Measurements from ENCODE around the gene GRK6. TPM values are rescaled to one million over a fixed set of nuclear protein-coding genes. Genes with fewer than 3 reads are reported as not detected.
A peak's percentile ranks its signal among the peaks of the same experiment; 100 is the strongest.

GRK6 gene
- total RNA-seq, 2 donors from 2014 or later = 27.3 to 33.3 TPM

DNA sequence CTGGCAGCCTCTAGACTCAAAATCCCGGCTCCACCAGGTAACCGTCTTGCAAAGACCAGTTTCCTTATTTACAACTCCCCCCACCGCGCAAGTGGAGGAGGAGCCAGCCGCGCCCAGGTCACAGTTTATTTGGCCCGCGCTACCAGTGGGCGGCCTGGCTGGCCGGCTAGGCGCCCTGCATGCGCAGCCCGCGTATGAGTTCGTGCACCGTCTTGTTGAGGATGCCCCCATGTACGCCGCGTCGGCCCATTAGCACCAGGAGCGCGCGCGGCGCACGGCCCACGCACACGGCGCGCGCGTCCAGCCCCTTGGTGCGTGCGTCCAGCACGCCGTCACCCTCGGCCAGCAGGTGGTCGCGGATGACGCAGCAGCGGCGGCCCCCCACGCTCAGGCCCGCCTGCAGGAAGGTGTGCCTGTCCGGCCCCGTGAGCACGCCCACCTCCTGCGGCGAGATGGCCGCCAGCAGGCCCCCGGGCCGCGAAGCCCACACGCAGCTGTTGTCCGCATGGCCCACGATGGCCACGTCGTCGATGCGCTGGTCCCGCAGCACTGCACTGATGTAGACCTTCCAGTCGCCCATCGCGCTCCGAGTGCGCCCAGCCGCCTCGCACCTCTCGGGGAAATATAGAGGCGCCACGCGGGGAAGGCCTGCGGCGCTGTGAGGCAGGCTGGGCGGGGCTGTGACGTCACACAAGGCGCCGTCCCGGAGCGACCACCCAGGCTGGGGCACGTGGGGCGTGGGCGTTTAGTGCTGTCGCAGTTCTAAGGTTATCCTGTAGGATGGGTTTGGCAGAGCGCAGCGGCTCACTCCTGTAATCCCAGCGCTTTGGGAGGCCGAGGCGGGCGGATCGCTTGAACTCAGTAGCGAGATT, 26.2 kb upstream of the GRK6 start, which contains the start of gene PFN3:
PFN3 (minus strand) TSS at position 665 of the 872 bp plus-strand sequence; CDS start at position 580, 85 bp downstream.
- Histone ChIP-seq H3K4me1 (ENCODE audit: control insufficient read depth in 1 of 2, low read depth in 2 of 2) (peaks cover 17 to 38% of the 10 kb centered on the region in 2 donors), H3K27me3 (replicated peaks; ENCODE audit: insufficient read depth) (peaks cover 32% of the 10 kb centered on the region), H3K36me3 (no peaks in the 10 kb centered on the region), H3K4me3 (no peak within 1 kb of the TSS), H3K27ac (no peak within 1 kb of the TSS), H3K9me3 (no peaks in the 10 kb centered on the region)
- ATAC-seq (ENCODE audit: insufficient number of reproducible peaks, low FRiP score, low read depth) (no peak), DNase-seq (ENCODE audit: low spot score) (no peak)
- TF ChIP-seq, protein P1, sequence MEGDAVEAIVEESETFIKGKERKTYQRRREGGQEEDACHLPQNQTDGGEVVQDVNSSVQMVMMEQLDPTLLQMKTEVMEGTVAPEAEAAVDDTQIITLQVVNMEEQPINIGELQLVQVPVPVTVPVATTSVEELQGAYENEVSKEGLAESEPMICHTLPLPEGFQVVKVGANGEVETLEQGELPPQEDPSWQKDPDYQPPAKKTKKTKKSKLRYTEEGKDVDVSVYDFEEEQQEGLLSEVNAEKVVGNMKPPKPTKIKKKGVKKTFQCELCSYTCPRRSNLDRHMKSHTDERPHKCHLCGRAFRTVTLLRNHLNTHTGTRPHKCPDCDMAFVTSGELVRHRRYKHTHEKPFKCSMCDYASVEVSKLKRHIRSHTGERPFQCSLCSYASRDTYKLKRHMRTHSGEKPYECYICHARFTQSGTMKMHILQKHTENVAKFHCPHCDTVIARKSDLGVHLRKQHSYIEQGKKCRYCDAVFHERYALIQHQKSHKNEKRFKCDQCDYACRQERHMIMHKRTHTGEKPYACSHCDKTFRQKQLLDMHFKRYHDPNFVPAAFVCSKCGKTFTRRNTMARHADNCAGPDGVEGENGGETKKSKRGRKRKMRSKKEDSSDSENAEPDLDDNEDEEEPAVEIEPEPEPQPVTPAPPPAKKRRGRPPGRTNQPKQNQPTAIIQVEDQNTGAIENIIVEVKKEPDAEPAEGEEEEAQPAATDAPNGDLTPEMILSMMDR (IDR thresholded peaks at IDR 0.05) = no peak

DNA sequence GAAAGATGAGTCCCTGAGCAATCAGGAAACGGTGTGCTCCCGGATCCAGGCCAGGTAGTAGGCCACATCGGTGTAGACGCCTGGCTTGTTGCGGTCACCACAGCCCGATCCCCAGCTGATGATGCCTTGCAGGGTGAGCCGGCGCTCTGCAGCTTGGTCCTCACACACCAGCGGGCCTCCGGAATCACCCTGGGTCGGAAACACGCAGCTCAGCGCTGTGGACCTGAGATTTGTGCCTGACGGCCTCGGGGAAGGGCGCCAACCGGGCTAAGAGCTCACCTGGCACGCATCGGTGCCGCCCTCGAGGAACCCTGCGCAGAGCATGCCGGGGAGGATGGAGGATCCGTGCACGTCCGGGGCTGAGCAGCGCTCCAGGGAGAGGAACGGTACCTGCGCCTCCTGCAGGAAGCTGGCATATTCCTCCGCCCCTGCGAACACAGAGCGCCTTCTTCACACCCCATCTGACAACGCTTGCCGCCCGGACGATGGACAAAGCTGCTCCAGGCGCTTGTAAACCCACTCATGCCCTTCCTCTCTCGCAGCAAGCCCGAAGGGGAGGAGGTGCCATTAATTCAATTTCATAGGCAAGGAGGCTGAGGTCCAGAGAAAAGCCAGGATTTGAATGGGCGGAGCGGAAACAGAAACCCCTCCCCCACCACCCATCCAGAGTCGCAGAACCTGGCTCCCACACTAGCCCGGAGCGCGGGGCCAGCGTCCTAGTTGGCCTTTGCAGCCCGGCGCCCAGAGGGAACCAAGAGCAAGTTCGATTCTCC, 24.0 kb upstream of the GRK6 start:
- no peaks in the 10 kb centered on the region for H3K36me3 ChIP-seq
- H3K27ac ChIP-seq = no peak overlapping the region
- H3K4me3 ChIP-seq = peak overlapping the region; percentile 81
- peaks cover 17 to 38% of the 10 kb centered on the region in 2 donors for H3K4me1 ChIP-seq (ENCODE audit: control insufficient read depth in 1 of 2, low read depth in 2 of 2)
- ATAC-seq (ENCODE audit: insufficient number of reproducible peaks, low FRiP score, low read depth) = no peak
- peaks cover 32% of the 10 kb centered on the region for H3K27me3 ChIP-seq (replicated peaks; ENCODE audit: insufficient read depth)
- no peaks in the 10 kb centered on the region for H3K9me3 ChIP-seq
- no peak for DNase-seq (ENCODE audit: low spot score)
- TF ChIP-seq, protein P1 (IDR thresholded peaks at IDR 0.05) = peak; percentile 16

DNA sequence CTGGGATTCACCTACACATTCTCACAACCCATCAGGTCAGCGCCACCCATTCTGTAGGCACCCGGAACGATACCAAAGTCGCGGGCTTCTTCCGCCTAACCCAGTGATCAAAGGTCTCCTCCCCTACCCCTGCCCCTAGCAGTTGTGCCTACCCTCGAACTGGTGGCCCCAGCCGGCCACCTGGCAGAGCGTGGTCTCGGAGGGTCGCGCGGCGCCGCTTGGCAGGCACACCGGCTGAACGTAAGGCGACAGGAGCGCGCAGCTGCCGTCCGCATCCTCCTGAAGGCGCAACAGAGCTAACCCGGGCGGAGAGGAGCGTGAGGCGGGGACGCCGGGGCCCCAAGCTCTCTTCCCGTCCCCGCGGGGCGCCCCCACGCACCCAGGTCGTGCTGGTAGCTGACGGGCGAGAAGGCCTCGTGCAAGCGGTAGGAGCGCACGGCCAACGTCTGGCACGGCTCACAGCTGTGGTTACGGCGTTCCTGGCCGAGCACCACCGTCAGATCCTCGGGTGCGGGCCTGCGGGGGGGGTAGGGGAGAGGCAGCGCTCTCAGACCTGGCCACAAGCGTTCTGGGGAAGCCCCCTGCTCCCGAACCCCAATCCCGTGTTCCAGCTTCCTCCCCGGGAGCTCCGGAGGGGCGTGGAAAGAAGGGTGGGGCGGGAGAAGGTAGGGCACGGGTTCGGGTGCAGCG, 23.2 kb upstream of the GRK6 start:
- H3K36me3 ChIP-seq = no peaks in the 10 kb centered on the region
- H3K9me3 ChIP-seq = no peaks in the 10 kb centered on the region
- TF ChIP-seq, protein P1 (IDR thresholded peaks at IDR 0.05) = no peak
- peak overlapping the region in 1 of 2 donors; percentile 4 for H3K27ac ChIP-seq
- peaks cover 17 to 38% of the 10 kb centered on the region in 2 donors for H3K4me1 ChIP-seq (ENCODE audit: control insufficient read depth in 1 of 2, low read depth in 2 of 2)
- ATAC-seq (ENCODE audit: insufficient number of reproducible peaks, low FRiP score, low read depth) (no peak), DNase-seq (ENCODE audit: low spot score) (no peak)
- H3K27me3 ChIP-seq (replicated peaks; ENCODE audit: insufficient read depth) = peaks cover 32% of the 10 kb centered on the region
- H3K4me3 ChIP-seq = peak overlapping the region; percentile 81

DNA sequence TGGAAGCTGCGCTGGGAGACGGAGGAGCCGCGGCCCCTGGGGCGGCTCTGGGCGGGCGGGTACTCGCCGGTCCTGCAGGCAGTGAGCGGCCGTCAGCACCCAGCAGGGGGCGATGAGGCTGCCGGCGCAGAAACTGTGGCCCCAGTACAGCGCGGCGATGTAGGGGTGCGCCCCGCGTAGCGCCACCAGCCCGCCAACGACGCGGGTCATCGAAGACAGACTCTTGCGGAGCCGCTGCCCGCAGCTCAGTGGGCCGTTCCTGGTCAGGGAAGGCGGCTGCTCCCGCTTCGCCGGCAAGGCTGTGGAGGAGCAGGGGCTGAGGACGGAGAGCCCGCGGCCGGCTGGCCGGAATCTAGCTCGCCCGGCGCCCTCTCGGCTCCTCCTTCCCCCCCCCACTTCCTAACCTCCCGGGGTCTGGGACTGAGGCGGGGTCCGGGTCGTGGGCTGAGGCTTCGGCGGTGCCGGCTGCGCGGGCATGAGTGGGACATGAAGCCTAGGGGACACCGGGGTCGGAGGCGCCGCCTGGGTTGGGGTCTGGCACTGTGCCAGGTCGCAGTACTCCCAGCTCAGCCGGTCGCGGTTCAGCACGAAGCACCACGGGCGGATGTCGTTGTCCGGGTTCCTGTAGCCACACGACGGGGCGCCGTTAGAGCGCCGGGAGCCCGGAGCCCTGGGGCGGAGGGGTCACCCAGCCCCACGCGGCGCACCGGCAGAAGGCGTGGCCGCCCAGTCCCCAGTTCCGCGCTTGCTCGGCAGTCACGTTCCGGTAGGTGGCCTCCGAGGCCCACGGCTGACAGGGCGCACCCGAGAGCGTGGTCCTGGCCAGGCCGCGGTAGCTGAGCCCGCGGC, 22.5 kb upstream of the GRK6 start:
- Histone ChIP-seq H3K4me3 (peak overlapping the region; percentile 81), H3K27me3 (replicated peaks; ENCODE audit: insufficient read depth) (peaks cover 32% of the 10 kb centered on the region), H3K27ac (peak overlapping the region in 1 of 2 donors; percentile 4), H3K9me3 (no peaks in the 10 kb centered on the region), H3K4me1 (ENCODE audit: control insufficient read depth in 1 of 2, low read depth in 2 of 2) (peaks cover 17 to 38% of the 10 kb centered on the region in 2 donors), H3K36me3 (no peaks in the 10 kb centered on the region)
- TF ChIP-seq, protein P1 (IDR thresholded peaks at IDR 0.05) = peak; percentile 67
- ATAC-seq (ENCODE audit: insufficient number of reproducible peaks, low FRiP score, low read depth) (peak; percentile 53), DNase-seq (ENCODE audit: low spot score) (peak; percentile 52)

Data from thoracic aorta (tissue), 2 donors.